HG03342 (cell line): ENCODE data around the gene NHSL1.
A peak's percentile ranks its signal among the peaks of the same experiment; 100 is the strongest.

Experiments
- ATAC-seq: cut with Tn5 transposase; IDR thresholded peaks from one replicate; pipeline ENCODE4 v1.9.1; 2021; ENCODE audit warnings: mild to moderate bottlenecking, moderate library complexity; ENCODE audit not compliant: unreplicated experiment

NHSL1 gene

GRCh38 chr6:138468320-138469015, 30.8 kb downstream of the NHSL1 start:
- ATAC-seq = no peak

DNA sequence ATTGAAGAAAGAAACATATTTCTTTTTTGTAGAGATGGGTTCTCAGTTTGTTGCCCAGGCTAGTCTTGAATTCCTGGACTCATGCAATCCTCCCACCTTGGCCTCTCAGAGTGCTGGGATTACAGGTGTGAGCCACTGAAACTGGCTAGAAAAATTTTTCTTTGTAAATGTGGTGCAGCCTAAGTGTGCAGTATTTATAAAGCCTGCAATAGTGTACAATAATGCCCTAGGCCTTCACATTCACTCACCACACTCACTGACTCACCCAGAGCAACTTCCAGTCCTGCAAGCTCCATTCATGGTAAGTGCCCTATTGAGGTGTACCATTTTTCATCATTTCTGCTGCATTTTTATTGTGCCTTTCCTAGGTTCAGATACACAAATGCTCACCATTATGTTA, 31.4 kb downstream of the NHSL1 start:
- no peak for ATAC-seq

GRCh38 chr6:138465007-138465645, 34.2 kb downstream of the NHSL1 start:
- ATAC-seq = no peak

DNA sequence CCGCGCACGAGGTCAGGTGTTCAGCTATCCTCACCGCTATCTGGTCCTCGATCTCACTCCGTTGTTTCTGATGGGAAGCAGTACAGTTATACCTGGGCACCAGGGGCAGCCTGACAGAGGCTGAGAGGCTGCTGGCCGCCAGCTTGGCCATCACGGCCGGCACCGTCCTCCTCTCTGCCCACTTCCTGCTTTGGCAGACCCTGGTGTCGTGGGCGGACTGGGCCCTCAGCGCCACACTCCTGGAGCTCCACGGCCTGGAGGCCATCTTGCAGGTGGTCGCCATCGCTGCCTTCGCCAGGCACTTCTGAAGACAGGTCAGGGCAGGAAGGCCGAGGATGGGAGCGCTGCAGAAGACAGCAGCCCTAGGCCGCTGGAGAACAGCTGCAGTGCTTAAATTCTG, 35.2 kb downstream of the NHSL1 start:
- no peak for ATAC-seq

GRCh38 chr6:138461647-138462046, 37.6 kb downstream of the NHSL1 start:
- ATAC-seq = no peak

- ATAC-seq = peak; percentile 0
Measured at GRCh38 chr6:138456401-138456790, 42.9 kb downstream of the NHSL1 start.

- ATAC-seq = peak; percentile 96
Measured at GRCh38 chr6:138455746-138456400, 43.4 kb downstream of the NHSL1 start.

- peak; percentile 31 for ATAC-seq
Measured at GRCh38 chr6:138454981-138455706, 44.1 kb downstream of the NHSL1 start.

DNA sequence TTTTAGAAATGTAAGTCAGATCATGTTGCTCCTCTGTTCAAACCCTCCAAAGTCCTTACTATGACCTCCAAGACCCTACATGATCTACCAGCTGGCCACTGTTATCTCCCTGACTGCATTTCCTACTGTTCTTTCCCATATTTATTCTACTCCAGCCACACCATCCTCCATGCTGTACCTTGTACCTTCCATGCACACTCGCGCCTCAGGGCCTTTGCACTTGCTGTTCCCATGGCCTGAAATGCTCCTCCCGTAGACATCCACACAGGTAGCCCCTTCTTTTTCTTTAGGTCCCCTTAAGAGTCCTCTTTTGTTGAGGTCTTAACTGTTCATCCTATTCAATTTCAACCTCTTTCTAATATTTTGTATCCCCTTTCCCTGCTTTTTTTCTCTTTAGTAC, 48.3 kb downstream of the NHSL1 start:
- ATAC-seq = no peak

DNA sequence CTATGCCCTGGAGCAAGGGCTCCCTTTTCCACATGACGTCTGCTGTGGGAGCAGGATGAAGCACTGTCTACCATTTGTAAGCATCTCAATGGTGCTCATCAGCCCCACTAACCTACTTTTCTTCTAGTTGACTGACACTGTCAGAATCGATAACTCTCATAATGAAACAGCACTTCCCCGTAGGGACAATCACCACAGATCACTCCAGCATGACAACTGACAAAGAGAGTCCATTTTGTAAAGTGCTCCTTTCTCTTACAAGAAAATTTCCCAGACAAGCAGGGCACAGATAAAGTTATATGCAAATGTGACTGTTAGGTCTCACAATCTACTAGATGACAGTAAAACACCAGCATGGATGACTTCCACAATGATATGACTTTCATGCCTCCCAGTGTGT, 48.8 kb downstream of the NHSL1 start:
- peak; percentile 76 for ATAC-seq

DNA sequence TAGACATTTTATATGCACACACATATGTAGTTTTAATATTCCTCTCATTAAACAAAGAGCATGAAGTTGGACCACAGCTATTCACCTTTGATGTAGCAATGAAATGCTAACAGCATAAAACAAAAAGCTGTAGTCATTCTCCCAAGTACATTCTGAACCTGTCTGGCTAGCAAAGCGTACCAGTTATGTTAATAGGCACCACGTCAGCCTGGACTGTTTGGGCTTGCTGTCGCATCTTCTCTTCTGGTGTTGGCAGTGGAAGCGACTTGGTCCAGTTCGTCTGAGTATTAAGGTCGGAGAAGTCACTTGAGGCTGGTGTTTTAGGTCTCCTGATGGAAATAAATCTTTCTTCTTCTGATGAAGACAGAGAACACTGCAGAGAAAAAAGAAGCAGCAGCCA, 52.5 kb downstream of the NHSL1 start:
- ATAC-seq = no peak

DNA sequence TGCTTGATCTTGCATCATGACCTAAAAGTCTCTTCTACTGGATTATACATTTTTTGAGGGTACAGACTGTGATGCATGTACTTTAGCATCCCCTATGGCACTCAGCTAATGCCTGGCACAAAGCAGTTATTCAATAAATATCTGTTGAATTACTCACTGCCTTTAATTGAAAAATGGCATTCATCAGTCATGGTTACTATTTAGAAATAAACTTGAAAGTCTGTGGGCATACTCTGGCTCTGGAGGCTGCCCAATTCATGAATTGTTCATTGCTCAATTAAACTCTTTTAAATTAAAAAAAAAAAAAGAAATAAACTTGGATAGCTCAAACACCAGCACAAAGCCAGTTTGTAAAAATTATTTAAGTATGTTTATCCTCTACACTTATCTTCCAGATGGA, 55.3 kb downstream of the NHSL1 start:
- ATAC-seq = no peak

DNA sequence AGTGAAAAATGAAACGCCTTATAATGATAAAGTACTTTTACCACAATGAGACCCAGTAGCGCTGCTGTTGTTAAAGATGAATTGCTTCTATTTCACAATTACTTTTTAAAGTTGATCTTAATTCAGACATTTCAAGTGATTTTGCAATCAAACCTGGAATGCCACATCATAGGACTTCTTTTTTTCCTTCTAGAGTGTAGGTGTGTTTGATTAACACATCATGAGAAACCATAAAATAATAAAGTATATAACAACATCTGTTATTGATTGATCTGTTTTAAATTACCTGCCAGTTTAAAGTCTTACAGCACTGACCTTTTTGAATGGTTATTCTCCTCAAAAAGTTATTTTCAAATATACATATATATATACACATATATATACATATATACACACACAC, 56.6 kb downstream of the NHSL1 start:
- no peak for ATAC-seq

DNA sequence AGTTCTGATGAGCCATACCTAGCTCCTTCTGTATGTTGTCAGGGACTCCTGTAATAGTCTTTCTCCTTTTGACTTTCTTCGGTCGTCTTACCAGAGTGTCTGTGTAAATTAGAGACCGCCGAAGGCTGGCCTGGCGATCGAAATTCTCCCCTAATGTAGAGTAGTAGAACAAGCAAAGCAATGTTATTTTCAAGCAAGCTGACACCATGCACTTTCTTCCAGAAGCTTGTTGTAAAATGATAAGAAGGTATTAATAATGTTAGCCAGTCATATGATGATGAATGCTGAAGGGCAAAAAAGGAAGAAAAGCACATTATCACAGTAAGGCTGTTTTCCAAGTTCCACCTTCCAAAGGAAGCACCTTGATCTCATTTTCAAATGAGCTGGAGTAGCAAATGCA, 57.3 kb downstream of the NHSL1 start:
- ATAC-seq = no peak

DNA sequence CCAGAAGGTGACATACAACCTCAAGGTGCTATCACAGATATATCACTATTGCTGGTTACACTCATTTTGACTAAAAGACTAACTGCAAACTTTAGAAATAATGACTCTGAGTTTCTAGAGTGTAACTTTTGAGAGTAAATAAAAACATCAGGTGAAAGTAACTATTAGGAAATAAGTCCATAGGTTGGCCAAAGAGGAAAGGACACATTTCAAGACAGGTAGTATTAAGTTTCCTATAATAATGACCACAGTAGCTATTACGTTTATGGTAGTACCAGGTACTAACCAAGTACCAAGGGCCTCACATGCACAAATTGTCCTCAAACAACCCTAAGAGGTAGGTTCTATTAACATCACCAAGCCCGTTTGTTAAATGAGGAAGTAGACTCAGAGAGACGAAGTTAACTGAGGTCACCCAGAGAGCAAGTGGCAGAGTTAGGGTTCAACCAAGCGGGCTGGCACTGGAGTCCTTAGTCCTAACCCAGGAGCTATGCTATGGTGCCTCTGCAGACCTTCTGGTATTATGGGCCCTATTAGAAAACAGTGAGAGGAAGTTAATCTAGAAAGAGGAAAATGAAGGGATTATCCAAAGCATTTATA, 58.4 kb downstream of the NHSL1 start:
- no peak for ATAC-seq

GRCh38 chr6:138440296-138440695, 59.0 kb downstream of the NHSL1 start:
- ATAC-seq = no peak

GRCh38 chr6:138439546-138439945, 59.7 kb downstream of the NHSL1 start:
- no peak for ATAC-seq

DNA sequence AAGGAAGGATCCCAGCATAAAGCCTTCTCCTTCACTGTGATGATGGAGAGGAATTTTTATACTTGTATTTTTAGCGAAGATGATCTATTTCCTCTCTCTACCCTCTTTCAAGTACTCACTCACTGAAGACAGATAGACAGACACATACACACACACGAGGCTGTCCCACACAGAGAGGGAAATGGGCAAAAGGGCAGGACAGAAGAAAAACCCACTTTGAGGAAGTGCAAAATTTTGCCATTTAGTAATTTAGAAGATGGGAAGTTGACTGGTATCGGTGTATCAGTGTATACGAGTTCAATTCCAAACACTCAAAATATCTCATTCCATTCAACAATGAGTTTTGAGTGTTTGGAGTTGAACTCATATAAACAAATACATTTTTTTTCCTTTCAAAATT, 64.4 kb downstream of the NHSL1 start:
- no peak for ATAC-seq

DNA sequence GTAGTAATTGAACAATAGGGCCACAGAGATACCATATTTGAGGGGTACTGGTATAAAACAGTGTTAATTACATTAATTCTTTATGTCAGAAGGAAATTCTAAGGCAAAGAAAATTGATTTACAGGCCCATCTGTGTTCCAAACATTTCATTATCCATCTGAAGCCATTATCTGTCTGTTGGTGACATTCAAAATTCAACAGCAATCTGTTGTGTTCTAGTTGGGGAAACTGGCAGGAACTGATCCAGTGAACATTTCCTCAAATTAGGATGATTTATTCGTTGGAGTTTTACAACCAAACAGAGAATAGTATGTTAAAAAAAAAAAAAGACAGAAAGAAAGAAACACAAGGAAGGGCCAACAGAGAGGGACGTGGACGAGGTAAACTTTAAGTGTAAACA, 65.2 kb downstream of the NHSL1 start:
- ATAC-seq = no peak

GRCh38 chr6:138432063-138432356, 67.3 kb downstream of the NHSL1 start:
- ATAC-seq = no peak

DNA sequence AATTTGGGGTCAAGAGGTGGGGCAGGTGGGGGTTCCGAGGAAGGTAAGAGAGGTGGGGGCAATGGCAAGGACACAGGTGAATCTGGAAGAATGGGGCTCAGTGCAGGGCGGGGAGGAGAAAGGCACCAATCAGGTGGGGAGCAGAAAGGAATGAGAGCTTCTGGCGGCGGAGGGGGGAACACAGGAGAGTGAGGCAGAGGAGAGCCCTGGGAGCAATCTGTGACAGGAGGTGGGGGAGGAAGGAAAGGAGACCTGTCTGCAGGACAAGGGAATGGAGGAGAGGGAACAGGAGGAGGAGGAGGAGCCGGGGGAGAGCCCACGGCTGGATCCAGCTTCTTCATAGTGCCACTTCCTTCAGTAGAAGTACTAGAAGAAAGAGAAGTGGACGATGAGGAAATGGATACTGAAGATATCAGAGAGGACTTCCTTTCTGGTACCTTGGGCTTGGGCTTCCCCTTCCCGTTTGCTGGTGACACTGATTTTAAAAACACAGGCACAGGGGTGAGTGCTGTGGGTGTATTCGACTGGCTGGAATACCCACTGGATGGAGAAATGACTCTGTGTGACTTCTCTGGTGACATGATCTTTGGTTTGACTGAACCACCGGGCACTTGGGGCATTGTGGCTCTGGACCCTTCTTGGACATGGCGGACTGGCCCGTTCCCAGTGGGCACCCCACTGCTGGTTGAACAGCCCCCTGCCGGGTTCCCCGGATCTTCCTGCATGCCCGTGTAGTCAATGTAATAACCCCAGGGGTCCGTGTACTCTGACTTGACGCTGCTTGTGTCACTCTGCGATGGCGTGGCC, 67.8 kb downstream of the NHSL1 start:
- ATAC-seq = no peak
